ENCODE results near the gene CARS1. TPM values are rescaled to one million over a fixed set of nuclear protein-coding genes. Genes with fewer than 3 reads are reported as not detected.

Gene CARS1
- total RNA-seq, 1 donor from 2014 or later, result 151 TPM

GRCh38 chr11:3088806-3089205 is 31.6 kb upstream of the CARS1 start:
- Mint-ChIP-seq H3K4me1 (ENCODE audit: low read depth, unreplicated experiment) (peaks cover 3% of the 10 kb centered on the region), H3K27ac (ENCODE audit: unreplicated experiment) (no peak overlapping the region), H3K36me3 (ENCODE audit: unreplicated experiment) (no peaks in the 10 kb centered on the region), H3K27me3 (ENCODE audit: unreplicated experiment) (peaks cover 13% of the 10 kb centered on the region), H3K4me3 (ENCODE audit: unreplicated experiment) (no peak overlapping the region), H3K9me3 (ENCODE audit: unreplicated experiment) (peaks cover 5% of the 10 kb centered on the region)
- DNase-seq, result no peak
- TF ChIP-seq CTCF (IDR thresholded peaks at IDR 0.05; ENCODE audit: partially characterized antibody, unreplicated experiment), result no peak

GRCh38 chr11:3087821-3088800 is 30.9 kb upstream of the CARS1 start:
- TF ChIP-seq CTCF (IDR thresholded peaks at IDR 0.05; ENCODE audit: partially characterized antibody, unreplicated experiment), result no peak
- Mint-ChIP-seq H3K4me1 (ENCODE audit: low read depth, unreplicated experiment) (peaks cover 3% of the 10 kb centered on the region), H3K4me3 (ENCODE audit: unreplicated experiment) (no peak overlapping the region), H3K9me3 (ENCODE audit: unreplicated experiment) (peaks cover 5% of the 10 kb centered on the region), H3K36me3 (ENCODE audit: unreplicated experiment) (no peaks in the 10 kb centered on the region), H3K27me3 (ENCODE audit: unreplicated experiment) (peaks cover 13% of the 10 kb centered on the region), H3K27ac (ENCODE audit: unreplicated experiment) (no peak overlapping the region)
- no peak for DNase-seq

- H3K4me3 Mint-ChIP-seq (ENCODE audit: unreplicated experiment), result no peak overlapping the region
- no peak overlapping the region for H3K27ac Mint-ChIP-seq (ENCODE audit: unreplicated experiment)
- H3K4me1 Mint-ChIP-seq (ENCODE audit: low read depth, unreplicated experiment), result peaks cover 3% of the 10 kb centered on the region
- no peaks in the 10 kb centered on the region for H3K36me3 Mint-ChIP-seq (ENCODE audit: unreplicated experiment)
- no peak for DNase-seq
- H3K27me3 Mint-ChIP-seq (ENCODE audit: unreplicated experiment), result peaks cover 13% of the 10 kb centered on the region
- peaks cover 5% of the 10 kb centered on the region for H3K9me3 Mint-ChIP-seq (ENCODE audit: unreplicated experiment)
- TF ChIP-seq CTCF (IDR thresholded peaks at IDR 0.05; ENCODE audit: partially characterized antibody, unreplicated experiment), result no peak
Observed at GRCh38 chr11:3087373-3087772, 30.1 kb upstream of the CARS1 start.

- H3K4me1 Mint-ChIP-seq (ENCODE audit: low read depth, unreplicated experiment), result no peaks in the 10 kb centered on the region
- peaks cover 5% of the 10 kb centered on the region for H3K9me3 Mint-ChIP-seq (ENCODE audit: unreplicated experiment)
- no peak for TF ChIP-seq CTCF (IDR thresholded peaks at IDR 0.05; ENCODE audit: partially characterized antibody, unreplicated experiment)
- H3K36me3 Mint-ChIP-seq (ENCODE audit: unreplicated experiment), result no peaks in the 10 kb centered on the region
- no peak overlapping the region for H3K4me3 Mint-ChIP-seq (ENCODE audit: unreplicated experiment)
- H3K27ac Mint-ChIP-seq (ENCODE audit: unreplicated experiment), result no peak overlapping the region
- DNase-seq, result no peak
- H3K27me3 Mint-ChIP-seq (ENCODE audit: unreplicated experiment), result peaks cover 13% of the 10 kb centered on the region
Observed at GRCh38 chr11:3086671-3087150, 29.5 kb upstream of the CARS1 start.

GRCh38 chr11:3086114-3086513 is 28.9 kb upstream of the CARS1 start:
- Mint-ChIP-seq H3K9me3 (ENCODE audit: unreplicated experiment) (peaks cover 5% of the 10 kb centered on the region), H3K4me3 (ENCODE audit: unreplicated experiment) (no peak overlapping the region), H3K36me3 (ENCODE audit: unreplicated experiment) (no peaks in the 10 kb centered on the region), H3K27me3 (ENCODE audit: unreplicated experiment) (peaks cover 11% of the 10 kb centered on the region), H3K4me1 (ENCODE audit: low read depth, unreplicated experiment) (no peaks in the 10 kb centered on the region), H3K27ac (ENCODE audit: unreplicated experiment) (no peak overlapping the region)
- DNase-seq, result no peak
- TF ChIP-seq CTCF (IDR thresholded peaks at IDR 0.05; ENCODE audit: partially characterized antibody, unreplicated experiment), result no peak

Data from glutamatergic neuron (in vitro differentiated cells).